Ascending aorta (tissue), 2 donors: ENCODE data around the gene ANKH. TPM values are rescaled to one million over a fixed set of nuclear protein-coding genes. Genes with fewer than 3 reads are reported as not detected.

ENCODE experiments used
- DNase-seq, 2 donors: peaks; one replicate each; pipeline ENCODE4 v3.0.0-alpha.2; 2019; ENCODE audit warnings: low spot score in 2 of 2
- H3K27ac ChIP-seq, 2 donors: fragments of 200-600 bp; sonication (generic); one replicate each; pipeline ENCODE4 v1.5.1; 2016 to 2017; ENCODE audit warnings: mild to moderate bottlenecking in 1 of 2
- H3K27me3 ChIP-seq: fragments of 200-600 bp; sonication (generic); one replicate; pipeline ENCODE4 v1.5.1; 2017
- H3K36me3 ChIP-seq, 2 donors: fragments of 200-600 bp; sonication (generic); one replicate each; pipeline ENCODE4 v1.5.1; 2016
- H3K4me1 ChIP-seq, 2 donors: fragments of 200-600 bp; sonication (generic); one replicate each; pipeline ENCODE4 v1.5.1; 2016 to 2017; ENCODE audit warnings: mild to moderate bottlenecking in 1 of 2
- H3K4me3 ChIP-seq, 2 donors: fragments of 200-600 bp; sonication (generic); one replicate each; pipeline ENCODE4 v1.5.1; 2016 to 2017; ENCODE audit warnings: mild to moderate bottlenecking in 1 of 2
- H3K9me3 ChIP-seq, 2 donors: fragments of 200-600 bp; sonication (generic); one replicate each; pipeline ENCODE4 v1.5.1; 2016
- CTCF ChIP-seq, 3 experiments: fragments of 200-600 bp in 2 of 3; fragments of 450-650 bp in 1 of 3; sonication (generic) in 2 of 3; IDR thresholded peaks; one replicate each; pipeline ENCODE4 v1.5.1; 2016 to 2019; ENCODE audit warnings: antibody characterized with exemption in 3 of 3, mild to moderate bottlenecking in 1 of 3, moderate library complexity in 1 of 3
- intact Hi-C: fragments of 100-400 bp; cut with DNase I; formaldehyde crosslinking; loops from one replicate; pipeline ENCODE4 v1.15.1; 2023
- total RNA-seq: library from RNA; depleted of rRNA; stranded (reverse); fragments of >200 nt; gene quantifications from one replicate; pipeline ENCODE4 v1.1.0, GENCODE V29; 2016

ANKH gene
- total RNA-seq, 1 donor from 2014 or later = 388 TPM

- intact Hi-C loops = no loop called here
- DNase-seq = no peak
- no peak for TF ChIP-seq CTCF (IDR thresholded peaks at IDR 0.05)
- peaks cover 0 to 11% of the 10 kb centered on the region in 2 donors for H3K4me1 ChIP-seq
- H3K9me3 ChIP-seq = no peaks in the 10 kb centered on the region
- no peak overlapping the region for H3K4me3 ChIP-seq
- no peaks in the 10 kb centered on the region for H3K27me3 ChIP-seq
- H3K36me3 ChIP-seq = peaks cover 36 to 43% of the 10 kb centered on the region in 2 donors
- H3K27ac ChIP-seq = no peak overlapping the region
Observed at GRCh38 chr5:14734396-14734795, 137.2 kb downstream of the ANKH start.

- no peak overlapping the region for H3K4me3 ChIP-seq
- DNase-seq = no peak
- H3K36me3 ChIP-seq = peaks cover 36 to 46% of the 10 kb centered on the region in 2 donors
- no peaks in the 10 kb centered on the region for H3K27me3 ChIP-seq
- H3K4me1 ChIP-seq = peaks cover 0 to 7% of the 10 kb centered on the region in 2 donors
- no peak for TF ChIP-seq CTCF (IDR thresholded peaks at IDR 0.05)
- H3K27ac ChIP-seq = no peak overlapping the region
- intact Hi-C loops = no loop called here
- H3K9me3 ChIP-seq = no peaks in the 10 kb centered on the region
Observed at GRCh38 chr5:14733661-14734060, 137.9 kb downstream of the ANKH start.

- no peak for DNase-seq
- no peak for TF ChIP-seq CTCF (IDR thresholded peaks at IDR 0.05)
- H3K4me3 ChIP-seq = no peak overlapping the region
- peaks cover 34 to 45% of the 10 kb centered on the region in 2 donors for H3K36me3 ChIP-seq
- H3K9me3 ChIP-seq = no peaks in the 10 kb centered on the region
- peaks cover 0 to 10% of the 10 kb centered on the region in 2 donors for H3K4me1 ChIP-seq
- intact Hi-C loops = no loop called here
- no peaks in the 10 kb centered on the region for H3K27me3 ChIP-seq
- H3K27ac ChIP-seq = no peak overlapping the region
Observed at GRCh38 chr5:14732991-14733390, 138.6 kb downstream of the ANKH start.

GRCh38 chr5:14730881-14731280, 140.7 kb downstream of the ANKH start:
- no peak for TF ChIP-seq CTCF (IDR thresholded peaks at IDR 0.05)
- H3K27me3 ChIP-seq = no peaks in the 10 kb centered on the region
- peaks cover 2 to 20% of the 10 kb centered on the region in 2 donors for H3K4me1 ChIP-seq
- intact Hi-C loops = no loop called here
- no peak overlapping the region for H3K4me3 ChIP-seq
- no peaks in the 10 kb centered on the region for H3K9me3 ChIP-seq
- no peak for DNase-seq
- no peak overlapping the region for H3K27ac ChIP-seq
- peaks cover 24 to 28% of the 10 kb centered on the region in 2 donors for H3K36me3 ChIP-seq

- Histone ChIP-seq H3K36me3 (peaks cover 24 to 28% of the 10 kb centered on the region in 2 donors), H3K4me1 (peaks cover 2 to 17% of the 10 kb centered on the region in 2 donors), H3K9me3 (no peaks in the 10 kb centered on the region), H3K4me3 (no peak overlapping the region), H3K27me3 (no peaks in the 10 kb centered on the region), H3K27ac (no peak overlapping the region)
- no peak for DNase-seq
- no peak for TF ChIP-seq CTCF (IDR thresholded peaks at IDR 0.05)
- intact Hi-C loops = no loop called here
Observed at GRCh38 chr5:14730466-14730865, 141.1 kb downstream of the ANKH start.
